GF-D8 (cell line): ENCODE measurements around the gene PELI3.
A peak's percentile ranks its signal among the peaks of the same experiment; 100 is the strongest.

Experiments used
- DNase-seq: peaks from one replicate; lab custom pipeline; 2025; lab: John Stamatoyannopoulos, UW

Gene PELI3

DNA sequence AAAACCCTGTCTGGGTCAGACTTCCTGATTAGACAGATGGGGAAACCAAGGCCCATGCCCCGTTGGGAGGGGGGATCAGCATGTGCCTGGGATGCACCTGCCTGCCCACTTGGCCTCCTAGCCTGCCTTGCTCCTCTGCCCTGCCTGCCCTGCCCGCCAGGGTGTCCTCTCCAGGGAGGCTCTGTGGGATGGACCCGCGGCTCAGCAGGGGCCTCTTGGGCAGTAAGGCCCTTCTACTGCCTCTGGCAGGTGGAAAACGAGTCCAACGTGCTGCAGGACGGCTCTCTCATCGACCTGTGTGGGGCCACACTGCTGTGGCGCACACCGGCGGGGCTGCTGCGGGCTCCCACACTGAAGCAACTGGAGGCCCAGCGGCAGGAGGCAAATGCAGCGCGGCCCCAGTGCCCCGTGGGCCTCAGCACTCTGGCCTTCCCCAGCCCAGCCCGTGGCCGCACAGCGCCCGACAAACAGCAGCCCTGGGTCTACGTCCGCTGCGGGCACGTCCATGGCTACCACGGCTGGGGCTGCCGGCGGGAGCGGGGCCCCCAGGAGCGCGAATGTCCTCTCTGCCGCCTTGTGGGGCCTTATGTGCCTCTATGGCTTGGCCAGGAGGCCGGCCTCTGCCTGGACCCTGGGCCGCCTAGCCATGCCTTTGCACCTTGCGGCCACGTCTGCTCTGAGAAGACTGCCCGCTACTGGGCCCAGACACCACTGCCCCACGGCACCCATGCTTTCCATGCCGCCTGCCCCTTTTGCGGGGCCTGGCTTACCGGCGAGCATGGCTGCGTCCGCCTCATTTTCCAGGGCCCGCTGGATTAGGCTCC is 8.9 kb downstream of the PELI3 start:
- no peak for DNase-seq

DNA sequence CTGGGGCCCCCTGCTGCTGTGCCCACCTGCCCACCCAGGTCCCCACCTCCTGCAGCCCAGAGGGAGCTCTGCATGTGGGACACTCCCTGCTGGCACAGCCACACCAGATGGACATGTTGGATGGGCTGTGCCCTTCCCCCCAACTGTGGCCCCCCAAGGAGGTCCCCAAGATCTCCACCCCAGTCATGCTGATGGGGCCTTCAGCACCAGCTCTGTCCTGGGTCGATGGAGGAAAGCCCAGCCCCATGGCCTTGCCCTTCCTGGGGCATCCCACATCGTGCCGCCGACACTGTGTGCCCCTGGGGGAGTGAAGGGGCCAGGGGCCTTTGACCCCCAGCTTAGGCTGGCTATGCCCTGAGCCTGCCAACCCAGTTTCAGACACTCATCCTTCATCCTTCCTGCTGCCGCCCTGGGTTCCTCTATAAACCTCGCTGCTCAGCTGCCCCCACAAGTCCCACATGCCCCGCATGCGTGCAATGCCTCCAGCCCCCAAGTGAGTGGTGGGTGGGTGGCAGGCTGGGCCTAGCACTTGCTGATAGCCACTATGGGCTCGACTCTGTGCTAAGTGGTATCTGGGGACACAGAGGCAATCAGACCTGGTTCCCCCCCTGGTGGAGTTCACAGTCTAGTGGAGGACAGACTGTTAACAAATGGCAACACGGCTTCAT is 9.6 kb downstream of the PELI3 start:
- DNase-seq = no peak

DNA sequence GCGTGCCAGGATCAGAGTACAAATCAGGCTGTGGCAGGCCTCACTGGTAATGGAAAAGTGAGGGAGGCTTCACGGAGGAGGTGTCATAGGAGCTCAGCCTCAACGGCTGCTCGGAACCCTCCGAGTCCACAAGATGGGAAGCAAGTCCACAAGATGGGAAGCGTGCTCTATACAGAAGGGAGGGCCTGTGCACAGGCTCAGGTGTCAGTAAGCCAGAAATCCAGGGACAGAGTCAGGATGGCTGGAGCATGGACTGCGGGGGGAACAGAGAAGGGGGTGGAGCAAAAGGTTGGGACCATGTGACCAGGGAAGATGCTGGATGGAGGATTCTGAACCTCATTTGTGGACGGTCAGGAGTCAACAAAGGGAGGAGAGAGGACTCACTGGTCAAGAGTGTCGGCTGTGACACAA is 10.1 kb downstream of the PELI3 start:
- DNase-seq = no peak

DNA sequence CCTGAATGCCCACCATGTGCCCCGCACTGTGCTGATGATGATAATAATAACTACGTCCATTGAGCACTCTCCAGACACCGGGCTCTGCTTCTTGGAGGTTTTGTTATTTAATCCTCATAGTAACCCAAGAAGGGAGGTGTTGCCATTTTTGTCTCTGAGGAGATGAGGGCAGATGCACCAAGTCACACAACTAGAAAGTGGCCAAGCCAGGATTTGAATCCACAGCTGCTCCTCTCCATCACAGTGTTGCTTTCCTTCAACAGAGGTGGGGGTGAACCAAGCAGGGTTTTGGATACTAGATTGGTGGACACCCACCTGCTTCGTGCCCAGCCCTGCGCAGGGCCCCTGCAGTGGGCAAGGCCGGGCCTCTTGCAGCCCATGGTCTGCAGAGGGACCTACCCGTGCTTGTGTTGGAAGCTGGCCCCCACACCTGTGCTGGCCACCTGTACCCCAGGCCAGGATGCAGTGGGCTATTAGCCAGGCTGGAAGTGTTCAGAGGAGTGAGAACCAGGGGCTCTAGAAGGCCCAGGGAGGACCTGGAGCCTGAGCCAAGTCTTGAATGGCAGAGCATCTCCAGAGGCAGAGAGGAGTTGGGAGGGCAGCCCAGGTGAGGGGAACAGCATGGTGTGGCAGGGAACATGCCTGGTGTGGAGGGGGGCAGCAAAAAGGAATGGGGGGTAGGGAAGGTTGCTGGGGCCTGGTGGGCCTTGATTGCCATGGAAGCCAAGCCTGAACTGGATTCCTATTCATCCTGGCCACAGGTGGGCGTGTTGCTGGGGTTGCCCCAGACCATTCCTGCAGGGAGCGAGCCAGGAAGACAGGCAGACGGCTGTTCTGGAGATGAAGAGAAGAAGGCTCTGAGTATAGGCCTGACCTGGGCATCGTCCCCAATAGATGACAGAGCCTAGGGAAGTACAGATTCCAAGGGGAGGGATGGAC is 10.8 kb downstream of the PELI3 start:
- DNase-seq = no peak

DNA sequence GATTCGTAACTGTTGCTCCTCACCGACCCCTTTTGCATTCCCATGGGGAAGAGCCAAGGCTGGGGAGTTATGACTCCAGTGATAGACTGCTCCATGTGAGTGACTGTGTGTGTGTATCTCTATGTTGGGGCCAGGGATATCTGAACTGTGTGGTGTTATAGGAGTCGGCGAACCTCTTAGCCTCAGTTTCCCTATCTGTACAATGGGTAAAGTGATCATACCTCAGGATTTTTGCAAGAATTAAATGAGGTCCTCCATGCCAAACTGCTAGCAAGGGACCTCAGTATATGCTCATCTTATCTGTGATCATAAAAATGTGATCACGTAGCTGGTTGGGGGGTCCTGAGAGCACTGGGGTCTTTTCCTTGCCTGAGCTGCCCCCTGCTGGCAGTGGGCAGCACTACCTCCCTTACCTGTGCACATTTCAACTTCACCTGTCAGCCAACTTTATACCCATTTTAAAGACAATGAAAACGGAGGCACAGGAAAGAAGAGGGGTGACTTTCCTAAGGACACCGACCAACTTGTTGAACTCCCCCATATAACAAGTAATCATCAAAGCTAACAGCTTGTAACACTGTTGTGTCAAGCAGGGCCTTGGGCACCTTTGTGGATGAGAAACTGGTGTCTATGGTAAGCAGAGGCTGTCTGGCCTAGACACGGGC is 12.2 kb downstream of the PELI3 start:
- DNase-seq = no peak

DNA sequence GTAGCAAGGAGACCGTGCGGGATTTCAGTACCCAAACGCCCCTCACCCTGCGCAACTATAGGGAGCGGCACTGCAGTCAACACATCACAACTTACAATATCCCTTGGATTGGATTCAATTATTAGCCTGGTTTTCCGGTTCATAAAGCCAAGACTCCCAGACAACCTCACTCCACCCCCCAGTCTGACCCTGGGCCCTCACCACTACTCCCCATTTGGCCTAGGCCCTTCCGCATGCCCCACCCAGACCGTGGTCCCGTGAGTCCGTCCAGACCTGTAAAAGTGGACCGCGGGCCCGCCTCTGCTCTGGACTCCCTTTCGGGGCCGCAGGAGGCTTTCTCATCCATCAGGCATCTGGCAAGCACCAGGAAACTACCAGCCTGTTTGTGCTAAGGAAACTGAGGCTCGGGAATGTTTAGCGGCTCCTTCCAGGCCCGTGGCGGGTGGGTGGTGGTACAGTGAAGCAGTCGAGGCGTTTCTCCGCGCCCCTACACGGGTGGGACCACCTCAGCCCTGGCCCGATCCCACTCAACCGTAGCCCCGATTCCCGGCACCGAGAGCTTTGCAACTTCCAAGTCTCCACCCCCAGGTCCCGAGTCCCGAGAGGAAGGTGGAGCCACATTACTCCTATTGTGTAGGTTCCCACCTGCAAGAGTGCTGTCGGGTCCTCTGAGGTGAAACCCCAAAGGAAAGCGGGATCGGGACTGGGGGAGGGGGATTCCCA is 12.8 kb downstream of the PELI3 start:
- DNase-seq = no peak

DNA sequence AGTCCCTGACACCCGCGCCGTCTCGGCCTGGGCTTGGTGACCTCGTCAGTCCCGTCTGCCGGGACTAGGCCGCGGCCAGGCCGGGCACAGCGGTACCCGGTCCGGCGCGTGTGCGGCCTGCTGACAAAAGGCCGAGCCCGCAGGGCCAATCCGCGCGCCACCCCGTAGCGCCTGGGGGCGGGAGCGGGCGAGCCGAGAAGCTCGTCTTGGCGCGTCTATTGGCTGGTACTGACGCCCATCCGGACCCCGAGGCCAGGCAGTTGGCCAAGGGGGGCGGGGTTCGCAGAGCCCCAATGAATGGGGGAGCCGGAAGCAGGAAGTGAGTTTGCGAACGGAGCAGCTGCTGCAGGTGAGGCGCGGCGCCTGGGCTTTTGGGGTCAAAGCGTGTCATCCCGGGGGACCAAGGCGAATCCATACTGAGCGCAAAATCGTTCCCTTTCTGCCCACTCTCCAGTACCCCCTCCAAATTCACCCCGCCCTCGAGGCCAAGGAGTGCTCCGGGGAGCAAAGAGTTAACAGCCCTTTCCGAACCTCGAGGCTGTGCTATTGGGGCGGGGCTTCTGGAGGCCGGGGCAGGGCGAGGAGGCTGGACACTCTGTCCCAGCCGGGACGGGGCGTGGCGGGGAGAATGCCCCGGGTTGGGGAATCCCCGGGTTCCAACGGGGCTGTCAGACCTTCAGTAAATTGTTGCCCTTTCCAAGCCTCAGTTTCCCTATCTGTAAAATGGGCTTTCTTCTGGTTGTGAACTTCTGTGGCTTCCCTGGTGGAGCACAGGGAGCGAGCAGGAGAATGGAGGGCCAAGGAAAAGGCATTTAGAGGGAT is 13.6 kb downstream of the PELI3 start, which contains the start of gene DPP3:
TSS of gene DPP3 (plus strand) at position 318 of the 822 bp plus-strand sequence. CDS start 1,767 bp downstream, outside the sequence.
- DNase-seq = peak; percentile 91

DNA sequence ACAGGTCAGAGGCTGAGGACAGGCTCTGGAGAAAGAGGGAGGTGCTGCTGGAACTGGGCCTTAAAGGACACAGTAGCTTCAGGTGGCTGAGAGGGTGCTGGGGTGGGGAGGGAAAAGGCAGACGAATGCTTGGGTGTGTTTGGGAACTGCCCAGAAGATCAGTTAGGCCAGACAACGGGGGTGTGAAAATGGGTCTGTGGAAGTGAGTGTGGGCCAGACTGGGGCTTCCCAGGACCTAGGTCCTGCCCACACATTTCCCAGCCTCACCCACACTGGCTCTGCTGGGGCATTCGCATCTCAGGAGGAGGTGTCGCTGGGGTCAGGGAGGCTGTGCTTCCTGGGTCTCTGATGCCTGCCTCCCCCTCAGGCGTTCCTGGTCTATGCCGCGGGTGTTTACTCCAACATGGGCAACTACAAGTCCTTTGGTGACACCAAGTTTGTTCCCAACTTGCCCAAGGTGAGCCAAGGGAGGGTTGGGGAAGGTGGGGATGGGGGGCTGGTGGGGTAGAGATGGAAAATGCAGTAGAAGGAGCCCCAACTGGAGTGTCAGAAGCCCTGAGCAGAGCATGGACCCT is 18.2 kb downstream of the PELI3 start:
- DNase-seq = no peak

DNA sequence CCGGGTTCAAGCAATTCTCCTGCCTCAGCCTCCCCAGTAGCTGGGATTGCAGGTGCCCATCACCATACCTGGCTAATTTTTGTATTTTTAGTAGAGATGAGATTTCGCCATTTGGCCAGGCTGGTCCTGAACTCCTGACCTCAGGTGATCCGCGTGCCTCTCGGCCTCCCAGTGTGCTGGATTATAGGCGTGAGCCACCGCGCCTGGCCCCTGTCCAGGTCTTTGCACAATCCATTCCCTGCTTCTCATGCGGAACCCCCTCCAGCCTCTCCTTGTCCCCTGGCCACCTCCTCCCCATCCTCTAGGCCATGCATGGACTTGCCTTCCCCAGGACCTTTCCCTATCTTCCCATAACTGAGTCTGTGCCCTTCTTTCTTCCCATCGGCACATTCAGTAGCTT is 22.3 kb downstream of the PELI3 start:
- no peak for DNase-seq

DNA sequence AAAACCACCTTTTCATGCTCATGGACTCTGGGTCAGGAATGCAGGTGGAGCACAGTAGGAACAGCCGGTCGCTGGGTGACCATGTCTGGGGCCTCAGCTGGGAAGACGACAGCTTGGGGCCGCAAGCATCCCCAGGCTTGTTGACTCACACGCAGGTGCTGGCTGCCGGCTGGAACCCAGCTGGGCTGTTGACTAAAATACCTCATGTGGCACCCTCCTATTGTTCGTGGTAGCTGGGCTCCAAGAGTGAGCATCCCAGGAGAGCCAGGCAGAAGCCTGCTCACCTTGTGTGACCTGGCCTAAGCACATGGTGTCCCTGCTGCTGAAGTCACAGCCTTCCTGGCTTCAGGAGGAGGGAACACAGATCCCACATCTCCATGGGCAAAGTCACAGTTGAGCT is 22.9 kb downstream of the PELI3 start:
- no peak for DNase-seq

DNA sequence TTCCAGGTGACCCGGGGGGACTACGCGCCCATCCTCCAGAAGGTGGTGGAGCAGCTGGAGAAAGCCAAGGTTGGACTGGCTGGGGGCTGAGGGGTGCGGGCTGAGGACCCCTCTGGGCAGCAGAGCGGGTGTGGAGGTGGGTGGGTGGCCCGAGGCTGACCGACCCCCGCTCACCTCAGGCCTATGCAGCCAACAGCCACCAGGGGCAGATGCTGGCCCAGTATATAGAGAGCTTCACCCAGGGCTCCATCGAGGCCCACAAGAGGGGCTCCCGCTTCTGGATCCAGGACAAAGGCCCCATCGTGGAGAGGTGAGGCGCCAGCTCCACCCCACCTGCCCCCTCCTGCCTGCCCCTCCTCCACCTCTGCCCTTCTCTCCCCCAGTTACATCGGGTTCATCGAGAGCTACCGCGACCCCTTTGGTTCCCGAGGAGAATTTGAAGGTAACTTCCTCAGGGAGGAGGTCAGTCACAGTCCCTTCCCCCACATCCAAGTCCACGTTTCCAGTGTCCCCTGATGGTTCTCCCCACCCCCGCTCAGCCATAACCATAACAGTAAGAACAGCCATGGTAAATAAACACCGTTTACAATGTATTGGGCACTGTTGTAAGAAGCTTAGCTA is 24.7 kb downstream of the PELI3 start:
- DNase-seq = no peak

DNA sequence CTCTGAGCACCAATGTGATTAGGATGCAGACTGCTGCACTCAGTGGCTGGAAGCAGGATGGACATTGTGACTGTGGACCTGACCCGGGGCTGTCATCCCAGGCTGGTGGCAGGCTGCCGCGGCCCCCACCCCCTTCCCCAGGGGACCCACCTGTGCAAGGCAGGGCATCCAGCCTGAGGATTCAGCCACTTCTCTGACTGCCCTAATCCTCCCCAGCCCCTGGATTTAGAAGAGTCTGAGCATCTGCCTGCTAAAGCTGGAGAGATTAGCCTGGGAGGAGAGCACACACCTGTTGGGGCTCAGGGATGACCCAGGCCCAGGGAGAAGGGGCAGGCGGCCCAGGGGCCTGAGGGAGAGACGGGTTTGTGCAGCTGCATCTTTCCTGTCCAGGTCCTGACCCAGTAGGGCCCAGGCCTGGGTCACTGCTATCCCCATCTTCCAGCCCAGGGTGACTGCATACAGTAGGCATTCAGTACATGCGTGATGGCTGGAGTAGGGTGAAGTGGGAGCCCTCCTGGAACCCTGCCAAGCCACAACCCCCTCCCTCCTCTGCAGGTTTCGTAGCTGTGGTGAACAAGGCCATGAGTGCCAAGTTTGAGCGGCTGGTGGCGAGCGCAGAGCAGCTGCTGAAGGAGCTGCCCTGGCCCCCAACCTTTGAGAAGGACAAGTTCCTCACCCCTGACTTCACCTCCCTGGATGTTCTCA is 25.6 kb downstream of the PELI3 start:
- DNase-seq = no peak

DNA sequence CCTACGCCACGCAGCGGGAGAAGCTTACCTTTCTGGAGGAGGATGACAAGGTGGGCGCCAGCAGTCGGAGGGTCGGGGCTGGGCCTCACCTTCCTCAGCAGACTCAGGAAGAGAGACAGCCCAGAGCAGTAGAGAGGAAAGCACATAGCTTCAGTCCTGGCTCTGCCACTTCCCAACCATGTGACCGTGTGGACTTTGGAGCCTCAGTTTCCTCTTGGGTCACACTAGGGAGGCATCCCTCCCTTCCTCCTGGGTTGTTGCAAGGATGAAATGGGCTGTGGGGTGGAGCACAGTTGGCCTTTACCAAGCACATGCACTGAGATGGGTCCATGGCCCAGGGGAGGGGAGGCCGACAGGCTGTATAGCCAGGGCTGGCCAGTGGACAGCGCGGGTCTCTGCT is 26.4 kb downstream of the PELI3 start:
- no peak for DNase-seq

DNA sequence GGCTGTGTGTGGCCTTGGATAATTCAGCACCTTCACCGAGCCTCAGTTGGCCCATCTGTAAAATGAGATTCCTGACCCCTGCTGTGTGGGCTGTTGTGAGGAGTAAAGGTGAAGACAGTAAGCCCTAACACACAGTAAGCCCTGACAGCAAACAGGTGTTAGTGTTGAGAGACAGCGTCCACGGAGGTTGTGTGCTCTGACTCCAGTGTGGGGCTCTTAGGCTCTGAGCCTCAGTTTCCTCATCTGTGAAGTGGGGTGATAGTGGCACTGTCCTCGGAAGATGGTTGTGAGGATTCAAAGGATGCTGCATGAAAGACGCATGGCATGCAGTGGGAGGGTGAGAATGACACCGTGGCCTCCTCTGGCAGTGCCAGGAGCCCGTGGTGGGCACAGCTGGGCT is 27.8 kb downstream of the PELI3 start:
- DNase-seq = no peak

DNA sequence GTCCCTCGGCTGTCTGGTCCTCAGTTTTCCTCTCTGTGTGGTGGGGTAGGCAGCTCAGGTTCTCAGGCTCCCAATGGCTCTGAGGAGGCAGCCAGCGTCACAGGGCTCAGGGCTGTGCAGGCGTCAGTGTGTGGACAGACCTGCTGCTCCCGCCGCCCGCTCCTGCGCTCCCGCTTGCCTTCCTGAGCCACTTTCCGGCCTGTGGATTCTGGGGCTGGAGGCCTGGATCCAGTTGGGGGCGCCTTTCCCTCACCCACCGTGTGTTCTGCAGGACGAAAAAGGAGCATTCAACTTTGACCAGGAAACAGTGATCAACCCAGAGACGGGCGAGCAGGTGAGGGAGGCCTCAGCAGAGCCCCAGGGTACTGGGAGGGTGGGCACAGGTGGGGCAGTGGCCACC is 28.2 kb downstream of the PELI3 start:
- no peak for DNase-seq

DNA sequence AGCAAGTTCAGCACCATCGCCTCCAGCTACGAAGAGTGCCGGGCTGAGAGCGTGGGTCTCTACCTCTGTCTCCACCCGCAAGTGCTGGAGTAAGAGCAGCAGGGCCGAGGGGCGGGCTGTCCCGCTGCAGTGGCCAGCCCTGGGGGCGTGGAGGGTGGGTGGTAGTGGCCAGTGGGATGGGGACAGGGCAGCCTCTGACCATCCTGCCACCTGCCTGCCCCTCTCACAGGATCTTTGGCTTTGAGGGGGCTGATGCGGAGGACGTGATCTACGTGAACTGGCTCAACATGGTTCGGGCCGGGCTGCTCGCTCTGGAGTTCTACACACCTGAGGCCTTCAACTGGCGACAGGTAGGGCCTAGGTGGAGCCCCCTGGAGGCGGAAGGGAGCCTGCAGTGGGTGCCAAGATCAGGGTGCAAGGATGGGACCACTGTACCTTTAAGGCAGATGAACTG is 28.7 kb downstream of the PELI3 start:
- DNase-seq = no peak

DNA sequence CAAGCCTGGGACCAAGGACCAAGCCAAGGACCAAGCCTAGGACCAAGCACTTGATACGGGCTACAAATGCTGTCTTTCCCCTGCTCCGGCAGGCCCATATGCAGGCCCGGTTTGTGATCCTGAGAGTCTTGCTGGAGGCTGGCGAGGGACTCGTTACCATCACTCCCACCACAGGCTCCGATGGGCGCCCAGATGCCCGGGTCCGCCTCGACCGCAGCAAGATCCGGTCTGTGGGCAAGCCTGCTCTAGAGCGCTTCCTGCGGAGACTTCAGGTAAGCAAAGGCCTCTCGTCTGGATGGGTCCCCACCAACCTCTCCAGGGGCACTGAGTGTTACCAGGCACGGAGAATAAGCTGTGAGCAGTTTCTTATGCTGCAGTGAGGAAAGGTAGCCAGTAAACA is 30.5 kb downstream of the PELI3 start:
- no peak for DNase-seq

DNA sequence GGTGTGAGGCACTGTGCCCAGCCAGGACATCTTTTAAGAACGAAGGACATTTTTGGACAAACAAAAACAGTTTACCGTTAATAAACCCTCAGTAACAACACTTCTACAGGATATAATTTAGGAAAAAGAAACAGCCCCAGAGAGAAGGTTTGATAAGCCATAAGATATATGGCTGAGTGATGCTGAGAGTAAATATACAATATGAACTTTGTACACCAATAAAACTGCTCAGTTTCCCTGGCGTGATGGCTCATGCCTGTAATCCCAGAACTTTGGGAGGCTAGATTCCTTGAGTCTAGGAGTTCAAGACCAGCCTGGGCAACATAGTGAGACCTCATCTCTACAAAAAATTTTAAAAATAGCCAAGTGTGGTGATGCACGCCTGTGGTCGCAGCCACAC is 31.8 kb downstream of the PELI3 start:
- DNase-seq = no peak
